HG02588 (cell line): Measurements from ENCODE around the gene ATG7.

ENCODE experiments used
- ATAC-seq: cut with Tn5 transposase; IDR thresholded peaks from one replicate; pipeline ENCODE4 v1.9.1; 2021; ENCODE audit warnings: mild to moderate bottlenecking, moderate library complexity; ENCODE audit not compliant: unreplicated experiment

ATG7 gene

DNA sequence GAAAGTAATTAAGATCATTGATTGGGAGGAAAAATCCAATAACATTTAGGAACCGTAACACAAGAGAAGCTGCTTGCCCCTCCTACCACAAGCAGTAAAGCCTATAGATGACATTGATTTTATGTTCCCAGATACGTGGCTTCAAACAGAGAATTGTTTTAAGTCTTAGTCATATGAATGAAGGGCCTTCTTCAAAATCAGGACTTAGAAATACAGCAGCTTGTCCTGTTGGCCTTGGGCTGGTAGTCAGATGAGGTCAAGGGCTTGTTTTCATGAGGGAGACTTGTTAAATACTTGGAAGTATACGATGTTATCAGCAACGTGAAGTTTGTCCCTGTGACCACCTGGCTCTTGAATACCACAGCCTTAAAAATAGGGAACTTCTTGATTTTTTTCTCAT, 257.1 kb downstream of the ATG7 start:
- ATAC-seq: no peak

DNA sequence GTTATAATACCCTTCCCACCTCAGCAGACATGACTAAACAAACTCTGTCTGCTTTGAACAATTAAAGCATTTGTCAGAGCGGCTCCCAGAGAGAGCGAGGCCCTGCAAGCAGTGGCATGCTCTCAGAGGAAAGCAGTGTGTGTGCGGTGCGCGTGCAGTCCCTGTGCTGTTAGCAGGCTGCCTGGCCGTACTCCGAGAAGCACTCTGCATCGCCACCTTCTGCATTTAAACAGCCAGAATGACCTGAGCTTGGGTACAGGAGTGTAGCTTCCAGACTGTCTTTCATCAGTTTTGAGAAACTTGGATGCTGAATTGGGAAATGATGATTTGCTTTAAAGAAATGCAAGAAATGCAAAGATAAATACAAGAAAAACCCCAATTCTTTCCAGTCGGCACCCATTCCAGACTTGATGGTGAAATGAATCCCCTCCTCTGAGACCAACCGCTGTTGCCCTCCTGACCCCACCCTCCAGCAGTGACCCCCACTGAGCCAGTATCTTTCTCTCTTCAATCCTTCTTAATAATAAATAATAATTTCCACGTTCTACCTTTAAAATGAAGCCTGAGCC, 258.0 kb downstream of the ATG7 start:
- no peak for ATAC-seq

DNA sequence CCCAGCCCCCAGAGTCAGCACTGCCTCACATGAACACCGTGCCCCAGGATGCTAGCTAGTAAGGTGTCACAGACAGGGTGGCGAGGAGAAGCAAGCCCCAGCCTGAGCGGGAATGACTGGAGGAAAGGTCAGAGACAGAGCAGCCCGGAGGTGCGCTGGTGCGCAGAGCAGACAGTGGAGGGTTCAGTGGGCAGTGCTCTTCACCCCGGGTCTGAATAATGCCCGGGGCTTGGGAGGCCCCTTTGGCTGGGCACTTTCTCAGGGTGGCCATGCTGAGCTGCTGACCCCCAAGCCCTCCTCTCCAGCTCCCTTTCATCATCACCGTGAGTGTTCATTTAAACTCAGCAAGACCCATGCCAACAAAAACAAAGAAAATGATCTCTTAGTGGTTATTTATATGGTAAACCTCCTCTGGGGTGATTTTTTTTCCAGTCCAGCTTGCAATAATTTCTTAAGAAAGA, 260.8 kb downstream of the ATG7 start:
- no peak for ATAC-seq

DNA sequence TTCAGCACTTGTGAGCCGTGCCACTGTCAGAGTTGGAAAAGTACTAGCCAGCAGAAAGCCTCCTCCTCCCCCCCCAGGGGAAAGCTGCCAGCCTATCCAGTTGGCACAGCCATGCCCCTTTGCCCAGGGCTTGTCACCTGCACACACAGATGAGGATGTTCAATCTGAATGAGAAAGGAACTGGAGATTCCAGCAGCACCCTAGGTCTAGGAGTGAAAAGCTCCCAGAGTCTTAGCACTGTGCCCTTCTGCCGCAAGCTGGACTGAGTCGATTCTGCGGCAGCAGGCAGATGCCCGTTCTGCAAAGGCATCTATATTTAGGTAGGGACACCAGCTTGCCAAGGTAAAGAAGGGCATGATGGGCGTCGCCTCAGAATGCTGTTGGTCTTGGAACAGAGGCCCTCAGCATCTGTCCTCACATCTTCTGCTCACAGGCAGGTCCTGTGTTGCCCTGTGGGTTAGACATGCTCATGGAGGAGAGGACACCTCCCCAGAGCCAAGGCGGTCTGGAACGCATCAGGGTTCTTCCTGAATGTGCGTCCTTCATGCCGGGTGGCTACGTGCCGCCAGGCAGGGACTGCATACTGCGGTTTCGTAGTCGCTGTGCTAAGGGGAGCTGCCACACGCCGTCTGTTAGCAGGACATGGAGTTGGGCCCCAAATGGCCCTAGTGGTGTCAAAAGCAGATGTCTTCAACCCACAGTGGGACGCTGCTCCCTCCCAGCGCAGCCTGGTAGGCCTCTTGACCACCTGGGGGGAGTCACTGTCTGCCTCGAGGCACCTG, 262.0 kb downstream of the ATG7 start:
- no peak for ATAC-seq

DNA sequence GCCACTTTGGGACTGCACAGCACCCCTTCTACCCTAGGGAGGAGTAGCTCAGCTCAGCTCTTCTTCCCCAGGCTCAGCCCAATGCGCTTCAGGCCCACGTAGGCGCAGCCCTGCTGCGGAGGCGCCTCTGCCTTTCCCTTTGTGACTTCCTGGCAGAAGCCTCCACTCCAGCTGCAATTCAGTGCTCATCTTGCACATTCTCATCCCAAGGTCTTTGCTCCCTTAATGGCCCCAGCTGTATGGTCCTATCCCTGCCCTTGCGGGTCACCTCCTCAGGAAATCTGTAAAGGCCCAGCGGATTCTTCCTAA, 262.6 kb downstream of the ATG7 start:
- ATAC-seq: no peak

DNA sequence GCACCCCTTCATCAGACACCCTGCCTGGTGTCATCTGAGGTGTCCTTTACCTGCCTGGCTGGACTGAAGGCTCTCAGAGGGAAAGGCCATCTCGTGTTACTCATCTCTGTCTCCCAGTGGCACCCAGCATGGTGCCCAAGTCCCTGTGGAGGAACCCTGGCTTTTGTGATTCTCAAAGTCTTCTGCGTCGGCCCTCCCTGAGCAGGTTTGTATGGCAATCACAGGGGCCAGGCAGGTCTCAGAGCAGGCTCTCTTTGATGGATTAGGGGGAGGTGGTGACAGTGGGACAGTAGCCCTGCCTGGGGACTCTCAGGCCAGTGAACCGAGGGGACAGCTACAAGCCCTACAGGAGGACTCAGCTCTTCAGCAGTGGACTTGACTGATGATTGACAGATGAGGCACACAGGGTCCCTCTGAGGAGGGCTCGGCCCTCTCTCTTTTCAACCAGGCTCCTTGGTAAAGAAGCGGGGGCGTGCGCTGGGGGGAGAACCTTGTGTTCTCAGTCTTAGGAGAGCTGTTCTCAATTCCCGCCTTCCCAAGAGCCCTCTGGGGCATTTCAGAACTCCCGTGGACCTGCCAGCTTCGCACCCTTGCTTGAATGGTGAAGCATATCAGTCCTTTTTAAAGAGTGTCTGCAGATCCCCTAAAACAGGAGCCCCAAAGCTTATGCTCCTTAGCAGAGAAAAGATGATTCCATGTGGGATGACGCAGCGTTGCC, 263.2 kb downstream of the ATG7 start:
- no peak for ATAC-seq

DNA sequence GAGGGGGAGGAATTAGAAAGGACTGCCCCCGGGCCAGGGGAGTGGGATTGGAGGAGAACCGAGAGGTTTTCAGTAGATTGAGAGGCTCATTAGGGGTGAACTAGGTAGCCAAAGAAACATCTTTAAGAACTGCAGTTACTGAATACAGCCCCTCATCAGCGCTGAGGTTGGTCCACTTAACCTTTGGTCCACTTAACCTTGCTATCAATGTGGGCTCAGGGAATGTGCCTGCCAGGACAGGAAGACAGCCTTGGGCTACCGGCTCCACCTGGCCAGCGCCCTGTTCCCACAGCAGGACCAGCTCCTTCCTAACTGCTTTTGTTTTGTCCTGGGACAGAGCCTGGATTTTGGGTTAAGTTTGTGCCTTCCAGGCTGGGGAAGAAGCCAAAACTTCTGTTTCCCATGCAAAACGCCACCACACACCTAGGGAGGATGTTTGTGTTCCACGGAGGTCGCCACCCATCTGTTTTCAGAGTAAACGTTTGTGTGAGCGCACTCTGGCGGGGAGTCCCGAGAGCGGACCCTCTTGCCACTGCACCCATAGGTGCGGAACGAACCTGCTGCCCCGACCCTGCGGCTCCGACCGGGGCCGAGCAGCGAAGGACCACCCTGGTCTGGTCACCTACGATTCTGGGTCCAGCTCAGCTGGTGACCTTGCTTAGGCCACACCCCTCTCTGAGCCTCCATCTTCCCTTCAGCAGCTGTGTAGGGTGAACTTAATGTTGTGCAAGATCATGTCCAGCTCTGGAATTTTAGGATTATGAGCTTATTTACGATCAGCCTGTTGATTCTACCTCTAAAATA, 264.1 kb downstream of the ATG7 start:
- ATAC-seq: no peak

DNA sequence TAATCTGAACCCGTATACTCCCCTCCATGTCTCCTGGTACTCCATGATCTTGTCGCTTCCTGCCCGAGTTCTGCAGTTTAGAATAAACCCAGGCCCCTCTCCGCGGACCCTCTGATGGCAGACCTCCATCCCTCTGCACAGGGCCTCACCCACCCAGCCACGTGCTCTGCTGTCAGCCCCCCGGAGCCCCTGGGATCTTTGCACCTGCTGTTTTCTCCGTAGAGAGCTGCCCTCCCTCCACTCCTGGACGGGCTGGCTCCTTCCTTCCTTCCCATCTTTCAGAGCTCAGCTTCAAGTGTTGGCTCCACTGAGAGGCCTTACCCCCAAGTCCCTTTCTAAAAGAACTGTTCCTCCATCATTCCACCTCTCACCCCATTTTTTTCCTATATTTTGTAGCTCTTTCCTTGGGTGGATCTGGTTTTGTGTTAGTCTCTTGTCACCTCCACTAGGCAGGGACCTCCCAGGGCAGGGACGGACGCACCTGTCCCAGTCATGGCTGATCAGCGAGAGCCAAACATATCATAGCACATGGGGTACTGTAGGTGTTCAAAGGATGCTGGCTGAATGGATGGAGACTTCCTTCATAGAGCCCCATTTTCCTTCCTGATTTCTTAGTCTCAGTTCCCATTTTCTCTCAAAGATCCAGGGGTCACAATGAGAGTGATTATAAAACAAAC, 264.9 kb downstream of the ATG7 start:
- no peak for ATAC-seq

DNA sequence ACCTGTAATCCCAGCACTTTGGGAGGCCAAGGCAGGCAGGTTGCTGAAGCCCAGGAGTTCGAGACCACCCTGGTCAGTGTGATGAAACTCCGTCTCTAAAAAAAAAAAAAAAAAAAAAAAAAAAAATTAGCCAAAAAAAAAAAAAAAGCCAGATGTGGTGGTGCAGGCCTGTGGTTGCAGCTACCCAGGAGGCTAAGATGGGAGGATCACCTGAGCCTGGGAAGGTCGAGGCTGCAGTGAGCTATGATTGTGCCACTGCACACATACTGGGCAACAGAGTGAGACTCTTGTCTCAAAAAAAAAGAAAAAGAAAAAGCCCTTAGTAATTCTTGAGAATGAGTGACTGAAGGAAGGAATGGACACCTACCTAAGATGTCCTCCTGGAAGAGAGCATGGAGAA, 266.4 kb downstream of the ATG7 start:
- ATAC-seq: no peak

DNA sequence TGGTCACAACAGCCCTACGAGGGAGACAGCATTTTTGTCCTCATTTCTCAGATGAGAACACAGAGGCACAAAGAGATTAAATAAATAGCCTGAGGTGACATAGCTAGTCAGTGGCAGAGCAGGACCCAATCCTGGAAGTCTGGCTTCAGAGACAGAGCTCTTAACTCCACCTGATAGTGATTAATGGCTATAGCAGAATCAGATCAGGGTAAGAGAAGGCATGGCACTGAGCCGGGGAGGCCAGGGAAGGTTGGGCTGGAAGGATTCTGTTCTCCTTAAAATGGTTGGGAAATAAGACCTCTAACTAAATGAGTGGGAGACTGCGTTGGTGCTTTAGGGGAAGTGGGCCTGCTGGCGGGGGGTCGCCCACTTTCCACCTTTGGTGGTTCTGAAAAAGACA, 267.0 kb downstream of the ATG7 start:
- ATAC-seq: no peak

DNA sequence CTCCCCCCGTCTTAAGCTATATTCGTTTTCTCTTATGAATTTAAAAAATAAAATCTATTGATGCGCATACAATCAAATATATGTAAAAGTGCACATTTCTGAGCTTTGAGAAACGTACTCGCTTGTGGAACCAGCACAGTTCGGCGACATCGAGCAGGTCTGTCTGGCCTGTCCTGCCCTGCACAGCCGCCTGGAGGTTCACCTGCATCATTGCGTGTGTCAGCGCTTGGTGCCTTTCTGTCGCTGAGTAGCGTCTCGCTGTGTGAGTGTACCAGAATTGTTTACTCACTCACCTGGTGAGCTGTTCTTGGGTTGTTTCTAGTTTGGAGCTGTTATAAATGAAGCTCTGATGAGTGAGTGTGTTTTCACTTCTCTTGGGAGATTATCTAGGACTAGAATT, 267.5 kb downstream of the ATG7 start:
- ATAC-seq: no peak

DNA sequence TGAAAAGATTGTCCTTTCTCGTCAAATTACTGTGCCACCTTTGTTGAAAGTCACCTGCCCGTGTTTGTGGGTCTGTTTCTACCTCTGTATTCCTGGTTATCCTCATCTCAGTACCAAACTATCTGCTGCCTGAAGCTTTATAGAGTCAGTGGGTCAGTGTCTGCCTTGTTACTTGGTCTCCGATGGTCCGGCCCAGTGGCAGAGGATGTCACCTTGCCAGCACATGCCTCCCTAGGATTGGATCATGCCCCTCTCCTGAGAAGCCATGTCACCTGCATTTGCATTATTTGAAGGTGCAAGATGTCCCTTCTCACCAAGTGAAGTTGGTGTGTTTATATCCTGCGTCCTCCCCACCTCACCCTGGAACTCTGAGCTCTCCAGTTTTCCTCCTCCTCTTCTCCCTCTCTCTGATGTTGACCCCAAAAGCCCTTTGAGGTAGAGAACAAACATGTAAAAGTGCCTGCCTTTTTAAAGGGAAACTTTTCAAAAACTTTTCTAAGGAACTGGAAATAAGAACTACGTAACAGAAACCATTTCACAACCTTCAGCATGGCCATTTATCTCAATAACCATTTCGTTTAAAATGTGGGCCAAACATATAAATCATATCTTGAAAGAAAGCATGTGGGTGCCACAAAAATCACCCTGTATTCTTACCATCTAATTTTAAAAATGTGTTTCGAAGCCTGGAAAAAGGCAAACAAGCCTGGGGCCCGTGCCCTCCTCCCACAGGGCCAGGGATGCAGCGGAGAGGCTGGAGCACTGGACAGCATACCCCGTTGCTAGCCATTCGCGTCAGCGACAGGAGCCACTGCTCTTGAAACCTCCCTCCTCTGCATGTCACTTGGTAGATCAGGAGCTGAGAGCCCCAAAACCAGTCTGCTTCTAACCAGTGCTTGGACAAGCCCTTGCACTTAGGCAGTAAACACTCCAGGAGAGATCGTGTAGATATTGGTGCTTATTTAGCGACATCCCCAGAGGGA, 269.4 kb downstream of the ATG7 start:
- ATAC-seq: no peak

DNA sequence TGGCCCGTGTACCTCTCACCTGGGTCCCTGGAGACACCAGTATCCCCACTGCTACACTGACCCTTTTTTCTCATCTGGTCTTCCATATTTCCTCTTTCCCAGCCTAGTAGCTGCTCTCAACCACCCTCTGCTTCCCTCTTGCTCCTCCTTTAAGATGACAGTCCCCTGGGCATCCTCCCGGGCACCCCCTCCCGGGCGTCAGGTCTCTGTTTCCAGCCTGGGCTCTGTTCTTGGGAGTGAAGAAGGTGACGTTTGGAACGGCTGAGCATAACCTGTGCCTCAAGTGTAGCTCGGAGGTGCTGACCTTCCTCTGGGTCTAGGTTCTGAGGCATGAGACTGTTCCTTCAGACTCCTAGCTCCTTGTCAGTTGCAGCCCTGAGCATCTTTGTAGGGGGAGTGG, 270.4 kb downstream of the ATG7 start:
- ATAC-seq: no peak

DNA sequence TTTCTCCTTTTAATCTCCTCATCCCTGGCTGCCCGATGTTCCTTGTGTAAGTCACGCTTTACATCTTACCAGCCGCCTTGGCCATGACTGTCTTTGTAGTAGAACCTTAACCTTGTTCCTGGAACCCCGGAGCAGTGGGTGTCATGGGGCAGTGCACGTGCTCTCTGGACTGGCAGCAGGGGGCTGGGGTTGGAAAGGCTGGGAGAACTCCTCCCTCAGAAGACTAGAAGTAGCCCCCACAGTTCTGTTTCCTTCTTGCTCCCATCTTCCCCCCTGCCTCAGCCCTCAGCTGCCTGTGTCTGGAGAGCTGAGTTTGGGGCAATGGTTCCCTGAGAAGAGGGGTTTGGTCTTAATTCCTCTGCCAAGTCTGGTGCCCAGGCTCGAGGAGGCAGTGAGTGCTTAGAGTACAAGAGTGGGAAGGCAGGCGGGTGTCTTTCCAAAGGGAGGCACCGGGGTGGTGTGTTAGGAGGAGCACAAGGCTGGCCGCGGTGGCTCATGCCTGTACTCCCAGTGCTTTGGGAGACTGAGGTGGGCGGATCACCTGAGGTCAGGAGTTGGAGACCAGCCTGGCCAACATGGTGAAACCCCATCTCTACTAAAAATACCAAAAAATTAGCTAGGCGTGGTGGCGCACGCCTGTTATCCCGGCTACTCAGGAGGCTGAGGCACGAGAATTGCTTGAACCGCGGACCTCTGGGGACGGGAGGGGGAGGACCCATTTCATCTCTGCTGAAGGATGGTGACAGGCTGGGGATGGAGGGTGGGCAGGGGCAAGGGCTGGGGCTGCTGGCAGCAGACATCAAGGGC, 271.1 kb downstream of the ATG7 start:
- no peak for ATAC-seq

DNA sequence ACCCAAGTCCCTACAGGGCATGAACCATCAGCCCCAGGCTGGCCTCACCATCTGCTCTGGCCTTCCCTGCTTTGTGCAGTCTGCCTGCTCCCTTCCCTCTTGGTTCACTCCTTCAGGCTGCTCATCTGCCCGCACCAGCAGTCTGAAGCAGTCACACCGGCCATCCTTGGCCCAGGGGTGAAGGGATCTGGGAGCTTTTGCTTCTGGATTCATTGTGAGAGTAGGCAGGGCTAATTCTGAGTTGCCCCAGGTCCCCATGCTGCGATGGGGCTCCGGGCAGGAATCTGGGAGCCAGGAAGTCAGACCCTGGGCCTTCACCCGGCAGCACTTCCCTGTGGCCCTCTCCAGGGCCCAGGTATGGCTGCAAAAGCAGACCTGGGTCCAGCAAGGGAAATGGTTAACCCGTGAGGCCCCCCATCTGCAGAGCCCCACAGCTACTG, 271.8 kb downstream of the ATG7 start:
- no peak for ATAC-seq

DNA sequence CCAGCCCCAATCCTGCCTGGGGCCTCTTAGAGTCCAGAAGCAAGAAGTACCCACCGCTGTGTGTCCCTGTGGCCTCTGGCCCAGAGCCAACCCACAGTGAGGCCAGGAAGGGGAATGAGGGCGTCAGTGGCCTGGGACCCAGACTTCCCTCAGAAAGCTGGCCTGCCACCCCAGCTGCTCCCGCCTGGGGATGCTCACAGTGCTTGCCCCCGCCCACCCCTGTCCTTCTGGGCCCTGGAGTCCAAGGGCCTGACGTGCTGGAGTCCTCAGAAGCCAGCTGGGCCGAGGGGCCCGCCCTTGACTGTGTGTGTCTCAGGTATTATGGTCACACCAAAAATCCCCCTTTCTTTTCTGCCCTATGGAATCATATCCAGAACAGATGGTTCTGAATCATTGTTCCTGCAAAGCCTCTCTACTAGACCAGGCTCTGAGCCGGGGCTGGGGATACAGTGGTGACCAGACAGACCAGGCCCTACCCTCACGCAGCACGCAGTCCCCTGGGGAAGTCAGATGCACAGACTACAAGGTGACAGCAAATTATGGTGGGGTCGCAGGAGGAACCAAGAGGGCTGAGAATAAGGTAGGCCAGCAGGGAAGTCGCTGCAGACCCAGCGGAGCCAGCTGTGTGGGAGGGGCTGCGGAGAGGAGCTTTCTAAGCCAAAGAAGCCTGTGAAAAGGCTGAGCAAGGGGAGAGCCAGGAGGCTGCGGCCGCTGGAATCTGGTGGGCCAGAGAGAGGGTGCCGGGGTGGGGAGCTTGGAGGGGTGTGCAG, 272.4 kb downstream of the ATG7 start:
- no peak for ATAC-seq

DNA sequence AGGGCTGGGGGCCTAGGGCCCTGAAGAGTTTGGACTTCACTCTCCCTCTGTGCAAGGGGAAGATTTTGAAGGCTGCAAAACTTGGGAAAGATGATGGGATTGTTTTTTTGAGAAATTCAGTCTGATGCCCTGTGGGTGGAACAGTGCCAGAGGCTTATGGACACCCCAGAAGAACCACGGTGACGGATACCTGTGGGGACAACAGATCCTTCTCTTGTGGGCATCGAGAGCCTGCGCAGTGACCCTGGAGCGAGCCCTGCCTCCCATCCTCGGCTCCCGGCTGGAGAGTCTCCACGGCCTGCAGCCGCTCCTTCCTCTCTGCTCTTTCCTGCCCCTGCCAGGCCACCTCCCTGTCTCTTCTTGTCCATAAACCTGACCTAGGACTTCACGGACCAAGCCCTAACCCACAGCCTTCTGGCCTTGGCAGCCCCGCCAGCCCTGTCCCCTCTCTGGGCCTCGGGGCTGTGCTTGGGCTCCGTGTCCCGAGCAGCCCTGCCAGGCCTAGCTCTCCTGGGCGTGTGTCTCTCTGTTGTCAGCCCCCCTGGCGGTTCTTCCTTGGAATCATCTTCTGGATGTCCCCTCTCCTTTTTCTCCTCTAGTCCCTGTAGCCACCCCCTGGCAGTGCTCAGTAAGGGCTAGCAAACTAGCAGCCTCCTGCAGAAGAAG, 273.1 kb downstream of the ATG7 start:
- ATAC-seq: no peak
